RWPE2 (cell line): ENCODE measurements around the gene LRRC45.

Experiments
- ATAC-seq: fragments of 200-7000 bp; cut with Tn5 transposase; 3 replicates; pipeline ENCODE4 v1.9.1; 2021; ENCODE audit warnings: low read depth
- DNase-seq: peaks from one replicate; pipeline ENCODE4 v3.0.0-alpha.2; 2020; ENCODE audit warnings: low spot score
- H3K27ac ChIP-seq: fragments of 450-650 bp; 2 replicates; pipeline ENCODE4 v1.5.1; 2017; ENCODE audit warnings: mild to moderate bottlenecking; ENCODE audit not compliant: poor library complexity, severe bottlenecking
- H3K27me3 ChIP-seq: fragments of 250-450 bp; sonication (Bioruptor Pico); 2 replicates; pipeline ENCODE4 v1.5.1; 2021; ENCODE audit warnings: mild to moderate bottlenecking, moderate library complexity; ENCODE audit not compliant: insufficient read depth, poor library complexity, severe bottlenecking
- H3K36me3 ChIP-seq: fragments of 250-450 bp; sonication (Bioruptor Pico); 2 replicates; pipeline ENCODE4 v1.5.1; 2020; ENCODE audit warnings: low read depth, mild to moderate bottlenecking, moderate library complexity
- H3K4me1 ChIP-seq: fragments of 250-450 bp; sonication (Bioruptor Pico); 2 replicates; pipeline ENCODE4 v1.5.1; 2021; ENCODE audit warnings: mild to moderate bottlenecking, moderate library complexity; ENCODE audit not compliant: insufficient read depth, poor library complexity, severe bottlenecking
- H3K4me3 ChIP-seq: fragments of 250-450 bp; sonication (Bioruptor Pico); 2 replicates; pipeline ENCODE4 v1.5.1; 2021; ENCODE audit warnings: mild to moderate bottlenecking, moderate library complexity; ENCODE audit not compliant: severe bottlenecking
- H3K9me3 ChIP-seq: fragments of 250-450 bp; sonication (Bioruptor Pico); 2 replicates; pipeline ENCODE4 v1.5.1; 2021; ENCODE audit warnings: mild to moderate bottlenecking, moderate library complexity; ENCODE audit not compliant: severe bottlenecking
- TF ChIP-seq, protein P1 (sequence below): fragments of 450-650 bp; IDR thresholded peaks from one replicate; pipeline ENCODE4 v1.5.1; 2017; ENCODE audit warnings: mild to moderate bottlenecking, moderate library complexity; ENCODE audit not compliant: poor library complexity, severe bottlenecking

LRRC45 gene

DNA sequence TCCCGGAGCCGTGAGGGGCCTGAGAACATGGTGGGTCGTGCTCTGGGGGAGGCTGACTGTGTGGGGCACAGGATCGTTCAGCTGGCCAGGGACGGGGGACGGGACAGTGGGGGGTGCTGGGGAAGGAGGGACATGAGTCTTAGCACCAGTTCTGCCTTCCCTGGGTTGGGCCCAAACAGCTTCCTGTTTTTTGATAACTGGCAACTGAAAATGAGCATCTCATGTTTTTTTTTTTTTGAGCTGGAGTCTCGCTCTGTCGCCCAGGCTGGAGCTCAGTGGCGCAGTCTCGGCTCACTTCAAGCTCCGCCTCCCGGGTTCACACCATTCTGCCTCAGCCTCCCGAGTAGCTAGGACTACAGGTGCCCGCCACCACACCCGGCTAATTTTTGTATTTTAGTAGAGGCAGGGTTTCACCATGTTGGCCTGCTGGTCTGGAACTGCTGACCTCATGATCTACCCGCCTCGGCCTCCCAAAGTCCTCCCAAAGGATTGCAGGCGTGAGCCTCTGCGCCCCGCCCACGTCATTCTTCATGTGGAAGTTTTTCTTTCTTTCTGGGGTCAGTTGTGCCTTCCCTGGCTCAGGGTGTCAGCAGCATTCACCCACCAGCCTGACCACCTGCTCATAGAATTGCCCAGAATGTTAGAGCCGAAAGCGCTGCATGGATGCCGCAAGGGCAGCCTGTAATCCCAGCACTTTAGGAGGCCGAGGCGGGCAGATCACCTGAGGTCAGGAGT is 39.3 kb upstream of the LRRC45 start:
- TF ChIP-seq, protein P1, sequence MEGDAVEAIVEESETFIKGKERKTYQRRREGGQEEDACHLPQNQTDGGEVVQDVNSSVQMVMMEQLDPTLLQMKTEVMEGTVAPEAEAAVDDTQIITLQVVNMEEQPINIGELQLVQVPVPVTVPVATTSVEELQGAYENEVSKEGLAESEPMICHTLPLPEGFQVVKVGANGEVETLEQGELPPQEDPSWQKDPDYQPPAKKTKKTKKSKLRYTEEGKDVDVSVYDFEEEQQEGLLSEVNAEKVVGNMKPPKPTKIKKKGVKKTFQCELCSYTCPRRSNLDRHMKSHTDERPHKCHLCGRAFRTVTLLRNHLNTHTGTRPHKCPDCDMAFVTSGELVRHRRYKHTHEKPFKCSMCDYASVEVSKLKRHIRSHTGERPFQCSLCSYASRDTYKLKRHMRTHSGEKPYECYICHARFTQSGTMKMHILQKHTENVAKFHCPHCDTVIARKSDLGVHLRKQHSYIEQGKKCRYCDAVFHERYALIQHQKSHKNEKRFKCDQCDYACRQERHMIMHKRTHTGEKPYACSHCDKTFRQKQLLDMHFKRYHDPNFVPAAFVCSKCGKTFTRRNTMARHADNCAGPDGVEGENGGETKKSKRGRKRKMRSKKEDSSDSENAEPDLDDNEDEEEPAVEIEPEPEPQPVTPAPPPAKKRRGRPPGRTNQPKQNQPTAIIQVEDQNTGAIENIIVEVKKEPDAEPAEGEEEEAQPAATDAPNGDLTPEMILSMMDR: no peak
- no peak for DNase-seq
- no peak overlapping the region for H3K27ac ChIP-seq
- no peak for ATAC-seq
- H3K36me3 ChIP-seq: peaks cover 24% of the 10 kb centered on the region
- H3K4me3 ChIP-seq: no peak overlapping the region
- no peaks in the 10 kb centered on the region for H3K9me3 ChIP-seq
- no peaks in the 10 kb centered on the region for H3K4me1 ChIP-seq
- H3K27me3 ChIP-seq: no peaks in the 10 kb centered on the region

- Histone ChIP-seq H3K27ac (no peak overlapping the region), H3K9me3 (no peaks in the 10 kb centered on the region), H3K4me3 (no peak overlapping the region), H3K36me3 (peaks cover 19% of the 10 kb centered on the region), H3K4me1 (no peaks in the 10 kb centered on the region), H3K27me3 (no peaks in the 10 kb centered on the region)
- ATAC-seq (no peak), DNase-seq (no peak)
- TF ChIP-seq, protein P1: no peak
Observed at GRCh38 chr17:81984773-81985410, 38.2 kb upstream of the LRRC45 start.

DNA sequence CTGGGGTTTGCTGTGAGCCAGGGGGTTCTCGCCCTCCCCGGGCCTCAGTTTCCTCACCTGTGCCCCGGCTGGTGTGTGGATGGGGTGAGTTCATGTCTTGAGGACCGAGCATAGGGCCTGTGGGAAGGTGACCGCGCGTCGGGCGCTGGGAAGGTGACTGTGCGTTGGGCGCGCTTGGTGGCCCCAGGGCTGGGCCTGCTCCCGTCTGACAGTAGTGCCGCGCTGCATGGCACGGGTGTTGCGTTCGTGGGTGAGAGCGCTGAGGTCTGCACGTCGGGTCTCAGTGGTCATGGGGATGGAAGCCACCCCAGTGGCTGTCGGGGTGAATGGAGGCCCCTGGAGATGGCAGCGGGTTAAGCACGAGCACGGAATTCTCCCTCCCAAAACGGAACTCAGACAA is 36.5 kb upstream of the LRRC45 start:
- H3K36me3 ChIP-seq: peaks cover 19% of the 10 kb centered on the region
- H3K9me3 ChIP-seq: no peaks in the 10 kb centered on the region
- no peak for DNase-seq

GRCh38 chr17:81987161-81987770 is 35.8 kb upstream of the LRRC45 start:
- H3K27ac ChIP-seq: no peak overlapping the region
- H3K4me3 ChIP-seq: no peak overlapping the region
- peaks cover 4% of the 10 kb centered on the region for H3K4me1 ChIP-seq
- no peaks in the 10 kb centered on the region for H3K9me3 ChIP-seq
- peaks cover 19% of the 10 kb centered on the region for H3K36me3 ChIP-seq
- DNase-seq: no peak
- ATAC-seq: no peak
- TF ChIP-seq, protein P1: no peak
- H3K27me3 ChIP-seq: no peaks in the 10 kb centered on the region

More for the DNA sequence above, 36.5 kb upstream of the LRRC45 start:
- no peak overlapping the region for H3K27ac ChIP-seq
- no peaks in the 10 kb centered on the region for H3K27me3 ChIP-seq
- ATAC-seq: no peak
- H3K4me1 ChIP-seq: no peaks in the 10 kb centered on the region
- H3K4me3 ChIP-seq: no peak overlapping the region
- TF ChIP-seq, protein P1: no peak
